ENCODE data around the gene CCSER1. TPM values are rescaled to one million over a fixed set of nuclear protein-coding genes. Genes with fewer than 3 reads are reported as not detected.
"Not testable (repeated sequence)": the region's sequence is repeated elsewhere in the genome, so short reads cannot be mapped to it uniquely, and the experiment has no call there.

Gene CCSER1
- polyA plus RNA-seq, 1 experiment: not detected

DNA sequence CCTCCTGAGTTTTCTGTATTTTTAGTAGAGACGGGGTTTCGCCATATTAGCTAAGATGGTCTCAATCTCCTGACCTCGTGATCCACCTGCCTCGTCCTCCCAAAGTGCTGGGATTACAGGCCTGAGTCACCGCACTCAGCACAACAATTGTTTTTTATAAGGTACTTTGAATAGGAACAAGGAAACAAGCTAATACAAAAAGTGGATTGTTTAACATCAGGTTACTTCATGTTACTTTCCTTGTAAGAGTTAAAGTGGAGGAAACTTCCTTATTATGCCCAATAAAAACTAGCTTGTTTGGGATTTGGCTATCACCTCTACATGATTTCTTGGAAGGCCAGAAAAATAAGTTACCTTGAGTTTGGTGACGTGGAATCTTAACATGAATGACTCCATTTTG is 698.7 kb downstream of the CCSER1 start:
- ChIA-PET POLR2A (no interaction called here), CTCF (interaction anchor here (1.1 kb wide), 1 partner anchor 9 kb away, joined by 3 read pairs; no protein-coding TSS in a partner anchor)
- TF ChIP-seq, protein P1, sequence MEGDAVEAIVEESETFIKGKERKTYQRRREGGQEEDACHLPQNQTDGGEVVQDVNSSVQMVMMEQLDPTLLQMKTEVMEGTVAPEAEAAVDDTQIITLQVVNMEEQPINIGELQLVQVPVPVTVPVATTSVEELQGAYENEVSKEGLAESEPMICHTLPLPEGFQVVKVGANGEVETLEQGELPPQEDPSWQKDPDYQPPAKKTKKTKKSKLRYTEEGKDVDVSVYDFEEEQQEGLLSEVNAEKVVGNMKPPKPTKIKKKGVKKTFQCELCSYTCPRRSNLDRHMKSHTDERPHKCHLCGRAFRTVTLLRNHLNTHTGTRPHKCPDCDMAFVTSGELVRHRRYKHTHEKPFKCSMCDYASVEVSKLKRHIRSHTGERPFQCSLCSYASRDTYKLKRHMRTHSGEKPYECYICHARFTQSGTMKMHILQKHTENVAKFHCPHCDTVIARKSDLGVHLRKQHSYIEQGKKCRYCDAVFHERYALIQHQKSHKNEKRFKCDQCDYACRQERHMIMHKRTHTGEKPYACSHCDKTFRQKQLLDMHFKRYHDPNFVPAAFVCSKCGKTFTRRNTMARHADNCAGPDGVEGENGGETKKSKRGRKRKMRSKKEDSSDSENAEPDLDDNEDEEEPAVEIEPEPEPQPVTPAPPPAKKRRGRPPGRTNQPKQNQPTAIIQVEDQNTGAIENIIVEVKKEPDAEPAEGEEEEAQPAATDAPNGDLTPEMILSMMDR (IDR thresholded peaks at IDR 0.05; ENCODE audit: insufficient read depth, low read depth, low read length): no peak
- no peaks in the 10 kb centered on the region for H3K36me3 ChIP-seq (ENCODE audit: control insufficient read depth, insufficient read depth, low read length)
- DNase-seq (ENCODE audit: low read depth): no peak
- no peaks in the 10 kb centered on the region for H3K27me3 ChIP-seq (ENCODE audit: control insufficient read depth, insufficient read depth, low read length)
- no peak overlapping the region for H3K4me3 ChIP-seq (ENCODE audit: low read depth, low read length)

DNA sequence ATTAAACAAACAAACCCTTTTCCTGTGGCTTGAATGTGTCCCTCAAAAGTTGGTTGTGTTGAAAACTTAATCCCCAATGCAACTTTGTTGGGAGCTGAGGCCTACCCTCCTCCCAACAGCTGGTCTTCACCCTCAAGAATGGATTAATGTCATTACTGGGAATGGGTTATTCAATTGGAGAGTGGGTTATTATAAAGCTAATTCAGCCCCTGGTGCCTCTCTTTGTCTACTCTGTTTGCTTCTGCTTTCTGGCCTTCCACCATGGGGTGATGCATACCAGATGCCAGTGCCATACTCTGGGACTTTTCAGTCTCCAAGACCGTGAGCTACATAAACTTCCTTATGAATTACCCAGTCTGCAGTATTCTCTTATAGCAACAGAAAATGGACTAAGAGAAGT is 706.5 kb downstream of the CCSER1 start:
- POLR2A ChIA-PET: no interaction called here
- H3K4me3 ChIP-seq (ENCODE audit: low read depth, low read length): no peak overlapping the region
- H3K36me3 ChIP-seq (ENCODE audit: control insufficient read depth, insufficient read depth, low read length): no peaks in the 10 kb centered on the region
- CTCF ChIA-PET: no interaction called here
- no peak for DNase-seq (ENCODE audit: low read depth)
- TF ChIP-seq, protein P1 (IDR thresholded peaks at IDR 0.05; ENCODE audit: insufficient read depth, low read depth, low read length): no peak
- H3K27me3 ChIP-seq (ENCODE audit: control insufficient read depth, insufficient read depth, low read length): no peaks in the 10 kb centered on the region

DNA sequence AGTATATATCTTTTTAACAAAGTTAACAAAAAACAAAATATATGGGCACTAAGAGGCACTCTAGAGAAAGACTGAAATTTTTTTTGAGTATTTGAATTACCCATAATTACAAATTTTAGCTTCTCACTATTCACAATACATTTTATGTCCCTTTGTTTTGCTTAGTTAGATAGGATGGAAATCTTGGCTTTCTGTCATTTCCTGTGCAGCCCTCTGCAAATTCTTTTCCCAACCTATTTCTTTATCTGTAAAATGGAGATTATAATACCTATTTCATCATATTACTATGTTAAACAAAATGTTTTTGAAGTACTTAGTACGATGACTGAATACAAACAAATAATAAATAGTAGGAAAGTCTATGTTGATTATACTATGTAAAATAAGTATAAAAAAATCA is 710.0 kb downstream of the CCSER1 start:
- H3K4me3 ChIP-seq (ENCODE audit: low read depth, low read length): no peak overlapping the region
- ChIA-PET CTCF (no interaction called here), POLR2A (no interaction called here)
- TF ChIP-seq, protein P1 (IDR thresholded peaks at IDR 0.05; ENCODE audit: insufficient read depth, low read depth, low read length): no peak
- DNase-seq (ENCODE audit: low read depth): no peak
- H3K27me3 ChIP-seq (ENCODE audit: control insufficient read depth, insufficient read depth, low read length): no peaks in the 10 kb centered on the region
- H3K36me3 ChIP-seq (ENCODE audit: control insufficient read depth, insufficient read depth, low read length): no peaks in the 10 kb centered on the region

DNA sequence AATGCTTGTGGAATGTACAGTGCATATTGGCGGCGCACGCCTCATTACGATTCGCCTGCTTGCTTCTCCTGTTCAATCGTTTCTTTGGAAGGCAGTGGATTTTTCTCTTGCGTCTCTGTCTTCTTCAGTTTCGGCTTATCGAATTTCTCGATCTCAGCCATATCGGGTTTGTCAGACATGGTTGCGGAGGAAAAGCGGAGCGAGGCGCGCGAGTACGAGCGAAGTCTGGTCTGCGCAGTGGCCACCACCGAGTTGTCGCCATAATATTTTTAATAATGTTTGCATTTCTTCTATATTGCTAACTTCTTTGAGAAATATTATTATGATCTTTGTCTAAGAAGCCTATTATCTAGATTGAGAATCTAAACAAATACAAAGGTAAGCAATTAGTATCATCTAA is 711.7 kb downstream of the CCSER1 start:
- POLR2A ChIA-PET; H3K36me3 ChIP-seq (ENCODE audit: control insufficient read depth, insufficient read depth, low read length); CTCF ChIA-PET; H3K27me3 ChIP-seq (ENCODE audit: control insufficient read depth, insufficient read depth, low read length); DNase-seq (ENCODE audit: low read depth); H3K4me3 ChIP-seq (ENCODE audit: low read depth, low read length): not testable (repeated sequence)

DNA sequence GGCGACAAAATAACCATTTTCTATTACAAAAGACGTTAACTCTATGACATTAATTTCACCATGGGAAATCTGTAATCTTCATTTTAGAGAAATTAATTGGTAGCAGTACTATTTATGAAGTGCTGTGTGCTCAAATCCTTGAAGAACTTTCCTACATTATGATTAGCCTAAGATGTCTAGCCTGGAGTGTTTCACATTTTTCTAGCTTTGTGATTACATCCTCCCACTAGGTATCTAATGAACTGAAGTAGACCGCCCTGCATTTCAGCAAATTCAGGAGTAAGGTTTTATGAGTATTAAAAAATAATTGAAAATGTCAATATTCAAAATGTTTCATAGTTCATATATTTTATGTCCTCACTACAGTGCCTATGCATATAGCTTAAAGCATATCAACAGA is 713.1 kb downstream of the CCSER1 start:
- CTCF ChIA-PET: no interaction called here
- H3K36me3 ChIP-seq (ENCODE audit: control insufficient read depth, insufficient read depth, low read length): no peaks in the 10 kb centered on the region
- H3K27me3 ChIP-seq (ENCODE audit: control insufficient read depth, insufficient read depth, low read length): no peaks in the 10 kb centered on the region
- H3K4me3 ChIP-seq (ENCODE audit: low read depth, low read length): no peak overlapping the region
- TF ChIP-seq, protein P1 (IDR thresholded peaks at IDR 0.05; ENCODE audit: insufficient read depth, low read depth, low read length): no peak
- no peak for DNase-seq (ENCODE audit: low read depth)
- POLR2A ChIA-PET: no interaction called here

DNA sequence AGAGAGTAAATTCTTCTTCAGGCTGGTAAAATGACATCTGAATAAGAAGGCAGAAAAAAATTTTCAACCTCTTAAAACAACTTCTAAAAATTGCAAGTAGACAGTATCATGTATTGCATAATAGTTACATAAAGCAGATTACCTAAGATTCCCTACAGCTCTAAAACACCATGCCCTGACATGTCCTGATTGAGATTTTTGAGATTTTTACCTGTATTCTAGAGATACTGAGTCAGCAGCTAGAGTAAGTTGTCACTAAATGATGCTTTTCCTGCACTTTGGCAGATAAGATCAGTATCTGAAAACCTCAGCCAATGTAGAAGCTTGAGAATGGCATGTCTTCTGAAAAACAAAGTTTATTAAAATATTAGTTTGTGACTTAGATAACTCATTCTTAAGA is 713.6 kb downstream of the CCSER1 start:
- no peak for DNase-seq (ENCODE audit: low read depth)
- no peaks in the 10 kb centered on the region for H3K27me3 ChIP-seq (ENCODE audit: control insufficient read depth, insufficient read depth, low read length)
- H3K36me3 ChIP-seq (ENCODE audit: control insufficient read depth, insufficient read depth, low read length): no peaks in the 10 kb centered on the region
- H3K4me3 ChIP-seq (ENCODE audit: low read depth, low read length): no peak overlapping the region
- ChIA-PET CTCF (no interaction called here), POLR2A (no interaction called here)
- TF ChIP-seq, protein P1 (IDR thresholded peaks at IDR 0.05; ENCODE audit: insufficient read depth, low read depth, low read length): no peak

Measured in BJ (cell line).